B cell (primary cell): ENCODE results near the gene DLGAP3.

Source experiments
- EZH2 ChIP-seq: IDR thresholded peaks from 2 replicates; pipeline ENCODE4 v1.6.1; 2012; ENCODE audit warnings: borderline replicate concordance, low read depth, mild to moderate bottlenecking, moderate library complexity, low read length; ENCODE audit not compliant: insufficient read depth, poor library complexity, severe bottlenecking
- TF ChIP-seq, protein P1 (sequence below): fragments of 200-600 bp; IDR thresholded peaks from one replicate; pipeline ENCODE4 v1.8.0; 2022; ENCODE audit warnings: antibody characterized with exemption, mild to moderate bottlenecking

DNA sequence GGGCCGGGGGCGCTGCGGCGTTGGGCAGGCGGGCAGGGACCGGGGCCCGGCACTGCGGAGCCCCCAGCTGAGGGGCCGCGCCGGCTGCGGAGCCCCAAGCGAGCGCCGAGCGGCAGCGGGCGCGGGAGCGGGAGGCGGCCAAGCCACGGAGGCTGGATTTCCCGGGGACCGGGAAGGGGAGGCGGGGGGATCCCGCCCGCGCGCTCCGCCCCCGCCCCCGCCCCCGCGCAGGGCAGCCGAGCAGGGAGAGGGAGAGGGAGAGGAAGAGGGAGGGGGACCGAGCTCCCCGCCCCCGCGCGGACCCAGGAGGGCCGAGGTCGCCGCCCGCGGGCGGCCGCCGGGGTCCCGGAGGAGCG is at the start of gene DLGAP3:
- TF ChIP-seq, protein P1, sequence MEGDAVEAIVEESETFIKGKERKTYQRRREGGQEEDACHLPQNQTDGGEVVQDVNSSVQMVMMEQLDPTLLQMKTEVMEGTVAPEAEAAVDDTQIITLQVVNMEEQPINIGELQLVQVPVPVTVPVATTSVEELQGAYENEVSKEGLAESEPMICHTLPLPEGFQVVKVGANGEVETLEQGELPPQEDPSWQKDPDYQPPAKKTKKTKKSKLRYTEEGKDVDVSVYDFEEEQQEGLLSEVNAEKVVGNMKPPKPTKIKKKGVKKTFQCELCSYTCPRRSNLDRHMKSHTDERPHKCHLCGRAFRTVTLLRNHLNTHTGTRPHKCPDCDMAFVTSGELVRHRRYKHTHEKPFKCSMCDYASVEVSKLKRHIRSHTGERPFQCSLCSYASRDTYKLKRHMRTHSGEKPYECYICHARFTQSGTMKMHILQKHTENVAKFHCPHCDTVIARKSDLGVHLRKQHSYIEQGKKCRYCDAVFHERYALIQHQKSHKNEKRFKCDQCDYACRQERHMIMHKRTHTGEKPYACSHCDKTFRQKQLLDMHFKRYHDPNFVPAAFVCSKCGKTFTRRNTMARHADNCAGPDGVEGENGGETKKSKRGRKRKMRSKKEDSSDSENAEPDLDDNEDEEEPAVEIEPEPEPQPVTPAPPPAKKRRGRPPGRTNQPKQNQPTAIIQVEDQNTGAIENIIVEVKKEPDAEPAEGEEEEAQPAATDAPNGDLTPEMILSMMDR: no peak
- TF ChIP-seq EZH2: no peak
